ENCODE data around the gene AFF3.

The AFF3 gene

GRCh38 chr2:99626158-99626557 lies 516.2 kb downstream of the AFF3 start:
- CTCF ChIA-PET: no interaction called here

GRCh38 chr2:99624677-99625076 lies 517.7 kb downstream of the AFF3 start:
- TF ChIP-seq L3MBTL2 (conservative IDR thresholded peaks at IDR 0.05) (no peak), SP1 (IDR thresholded peaks at IDR 0.05) (no peak), FOXA1 (IDR thresholded peaks at IDR 0.05) (no peak), ZNF384 (IDR thresholded peaks at IDR 0.05) (no peak), NFRKB (IDR thresholded peaks at IDR 0.05) (no peak), TARDBP (IDR thresholded peaks at IDR 0.05) (no peak), ELF4 (IDR thresholded peaks at IDR 0.05) (no peak), FOXK2 (IDR thresholded peaks at IDR 0.05) (no peak), ARNT (IDR thresholded peaks at IDR 0.05) (no peak), SUZ12 (IDR thresholded peaks at IDR 0.05) (no peak), CTBP1 (IDR thresholded peaks at IDR 0.05; ENCODE audit: borderline replicate concordance) (no peak), HDGF (IDR thresholded peaks at IDR 0.05; ENCODE audit: borderline replicate concordance) (no peak), PKNOX1 (IDR thresholded peaks at IDR 0.05) (no peak), LEF1 (IDR thresholded peaks at IDR 0.05; ENCODE audit: borderline replicate concordance) (no peak), BHLHE40 (IDR thresholded peaks at IDR 0.05; ENCODE audit: borderline replicate concordance) (no peak)
- DNase-seq (ENCODE audit: extremely low spot score): no peak
- CTCF ChIA-PET: no interaction called here
- POLR2A ChIA-PET: no interaction called here

More at GRCh38 chr2:99626158-99626557, 516.2 kb downstream of the AFF3 start:
- TF ChIP-seq ARNT (IDR thresholded peaks at IDR 0.05) (no peak), FOXM1 (IDR thresholded peaks at IDR 0.05; ENCODE audit: borderline replicate concordance) (no peak), CTBP1 (IDR thresholded peaks at IDR 0.05; ENCODE audit: borderline replicate concordance) (no peak), SUZ12 (IDR thresholded peaks at IDR 0.05) (no peak), BHLHE40 (IDR thresholded peaks at IDR 0.05; ENCODE audit: borderline replicate concordance) (no peak), PKNOX1 (IDR thresholded peaks at IDR 0.05) (no peak), NFRKB (IDR thresholded peaks at IDR 0.05) (no peak), ELF4 (IDR thresholded peaks at IDR 0.05) (no peak), TARDBP (IDR thresholded peaks at IDR 0.05) (no peak), FOXK2 (IDR thresholded peaks at IDR 0.05) (no peak), ZNF384 (IDR thresholded peaks at IDR 0.05) (no peak), HDGF (IDR thresholded peaks at IDR 0.05; ENCODE audit: borderline replicate concordance) (no peak), FOXA1 (IDR thresholded peaks at IDR 0.05) (no peak), SP1 (IDR thresholded peaks at IDR 0.05) (no peak), L3MBTL2 (conservative IDR thresholded peaks at IDR 0.05) (no peak), LEF1 (IDR thresholded peaks at IDR 0.05; ENCODE audit: borderline replicate concordance) (no peak)
- no peak for DNase-seq (ENCODE audit: extremely low spot score)
- POLR2A ChIA-PET: no interaction called here

- ChIA-PET POLR2A (no interaction called here), CTCF (no interaction called here)
- no peak for DNase-seq (ENCODE audit: extremely low spot score)
- TF ChIP-seq PKNOX1 (IDR thresholded peaks at IDR 0.05) (no peak), ARNT (IDR thresholded peaks at IDR 0.05) (no peak), BHLHE40 (IDR thresholded peaks at IDR 0.05; ENCODE audit: borderline replicate concordance) (no peak), SUZ12 (IDR thresholded peaks at IDR 0.05) (no peak), LEF1 (IDR thresholded peaks at IDR 0.05; ENCODE audit: borderline replicate concordance) (no peak), NFRKB (IDR thresholded peaks at IDR 0.05) (no peak), TARDBP (IDR thresholded peaks at IDR 0.05) (no peak), ZNF384 (IDR thresholded peaks at IDR 0.05) (no peak), FOXM1 (IDR thresholded peaks at IDR 0.05; ENCODE audit: borderline replicate concordance) (no peak), HDGF (IDR thresholded peaks at IDR 0.05; ENCODE audit: borderline replicate concordance) (no peak), L3MBTL2 (conservative IDR thresholded peaks at IDR 0.05) (no peak), FOXA1 (IDR thresholded peaks at IDR 0.05) (no peak)
Measured at GRCh38 chr2:99623613-99624012, 518.8 kb downstream of the AFF3 start.

- ChIA-PET POLR2A (no interaction called here), CTCF (no interaction called here)
Measured at GRCh38 chr2:99623035-99623434, 519.4 kb downstream of the AFF3 start.

GRCh38 chr2:99622534-99622933 lies 519.9 kb downstream of the AFF3 start:
- CTCF ChIA-PET: no interaction called here
- no peak for TF ChIP-seq FOXM1 (IDR thresholded peaks at IDR 0.05; ENCODE audit: borderline replicate concordance)
- no peak for TF ChIP-seq PKNOX1 (IDR thresholded peaks at IDR 0.05)
- TF ChIP-seq BHLHE40 (IDR thresholded peaks at IDR 0.05; ENCODE audit: borderline replicate concordance): no peak
- no peak for TF ChIP-seq SP1 (IDR thresholded peaks at IDR 0.05)
- TF ChIP-seq ZNF384 (IDR thresholded peaks at IDR 0.05): no peak
- TF ChIP-seq SUZ12 (IDR thresholded peaks at IDR 0.05): no peak
- TF ChIP-seq HDGF (IDR thresholded peaks at IDR 0.05; ENCODE audit: borderline replicate concordance): no peak
- POLR2A ChIA-PET: no interaction called here

More at GRCh38 chr2:99623035-99623434, 519.4 kb downstream of the AFF3 start:
- TF ChIP-seq TARDBP (IDR thresholded peaks at IDR 0.05) (no peak), CTBP1 (IDR thresholded peaks at IDR 0.05; ENCODE audit: borderline replicate concordance) (no peak), FOXM1 (IDR thresholded peaks at IDR 0.05; ENCODE audit: borderline replicate concordance) (no peak), FOXK2 (IDR thresholded peaks at IDR 0.05) (no peak), PKNOX1 (IDR thresholded peaks at IDR 0.05) (no peak), HDGF (IDR thresholded peaks at IDR 0.05; ENCODE audit: borderline replicate concordance) (no peak), ELF4 (IDR thresholded peaks at IDR 0.05) (no peak)
- no peak for DNase-seq (ENCODE audit: extremely low spot score)

More at GRCh38 chr2:99622534-99622933, 519.9 kb downstream of the AFF3 start:
- no peak for DNase-seq (ENCODE audit: extremely low spot score)

Data from HEK293T (cell line).